ENCODE measurements around the gene ABCB9. TPM values are rescaled to one million over a fixed set of nuclear protein-coding genes. Genes with fewer than 3 reads are reported as not detected.

The ABCB9 gene
- total RNA-seq, 1 donor from 2014 or later, result 9.6 TPM

- TF ChIP-seq CTCF (conservative IDR thresholded peaks at IDR 0.05), result no peak
- H3K27ac Mint-ChIP-seq, result no peak overlapping the region
- peaks cover 24% of the 10 kb centered on the region for H3K4me1 Mint-ChIP-seq (ENCODE audit: unreplicated experiment)
- peak overlapping the region; percentile 61 for H3K4me3 Mint-ChIP-seq
- no peak for DNase-seq (ENCODE audit: extremely low spot score, unreplicated experiment)
- H3K36me3 Mint-ChIP-seq, result no peaks in the 10 kb centered on the region
- H3K9me3 Mint-ChIP-seq, result no peaks in the 10 kb centered on the region
- no peaks in the 10 kb centered on the region for H3K27me3 Mint-ChIP-seq
Observed at GRCh38 chr12:122978507-122978955, 12.3 kb upstream of the ABCB9 start.

- H3K27ac Mint-ChIP-seq, result no peak overlapping the region
- no peaks in the 10 kb centered on the region for H3K9me3 Mint-ChIP-seq
- H3K36me3 Mint-ChIP-seq, result no peaks in the 10 kb centered on the region
- no peak for DNase-seq (ENCODE audit: extremely low spot score, unreplicated experiment)
- H3K27me3 Mint-ChIP-seq, result no peaks in the 10 kb centered on the region
- no peak for TF ChIP-seq CTCF (conservative IDR thresholded peaks at IDR 0.05)
- H3K4me3 Mint-ChIP-seq, result peak overlapping the region; percentile 61
- H3K4me1 Mint-ChIP-seq (ENCODE audit: unreplicated experiment), result peaks cover 17% of the 10 kb centered on the region
Observed at GRCh38 chr12:122977655-122978392, 11.6 kb upstream of the ABCB9 start.

GRCh38 chr12:122977153-122977552 is 10.9 kb upstream of the ABCB9 start:
- Mint-ChIP-seq H3K9me3 (no peaks in the 10 kb centered on the region), H3K27me3 (no peaks in the 10 kb centered on the region), H3K4me1 (ENCODE audit: unreplicated experiment) (peaks cover 16% of the 10 kb centered on the region), H3K36me3 (no peaks in the 10 kb centered on the region), H3K27ac (no peak overlapping the region), H3K4me3 (peak overlapping the region; percentile 61)
- no peak for DNase-seq (ENCODE audit: extremely low spot score, unreplicated experiment)
- TF ChIP-seq CTCF (conservative IDR thresholded peaks at IDR 0.05), result no peak

- H3K27ac Mint-ChIP-seq, result no peak overlapping the region
- H3K27me3 Mint-ChIP-seq, result no peaks in the 10 kb centered on the region
- H3K4me3 Mint-ChIP-seq, result peak overlapping the region; percentile 98
- H3K36me3 Mint-ChIP-seq, result no peaks in the 10 kb centered on the region
- no peak for DNase-seq (ENCODE audit: extremely low spot score, unreplicated experiment)
- no peak for TF ChIP-seq CTCF (conservative IDR thresholded peaks at IDR 0.05)
- H3K4me1 Mint-ChIP-seq (ENCODE audit: unreplicated experiment), result peaks cover 16% of the 10 kb centered on the region
- H3K9me3 Mint-ChIP-seq, result no peaks in the 10 kb centered on the region
Observed at GRCh38 chr12:122976648-122976975, 10.3 kb upstream of the ABCB9 start.

GRCh38 chr12:122975790-122976647 is 9.8 kb upstream of the ABCB9 start:
- H3K27ac Mint-ChIP-seq, result peak overlapping the region; percentile 98
- TF ChIP-seq CTCF (conservative IDR thresholded peaks at IDR 0.05), result no peak
- peak overlapping the region; percentile 98 for H3K4me3 Mint-ChIP-seq
- no peaks in the 10 kb centered on the region for H3K9me3 Mint-ChIP-seq
- no peaks in the 10 kb centered on the region for H3K36me3 Mint-ChIP-seq
- H3K4me1 Mint-ChIP-seq (ENCODE audit: unreplicated experiment), result peaks cover 16% of the 10 kb centered on the region
- no peaks in the 10 kb centered on the region for H3K27me3 Mint-ChIP-seq
- DNase-seq (ENCODE audit: extremely low spot score, unreplicated experiment), result no peak

Data from type B pancreatic cell (in vitro differentiated cells).